ENCODE measurements around the gene LLGL2.

Gene LLGL2

DNA sequence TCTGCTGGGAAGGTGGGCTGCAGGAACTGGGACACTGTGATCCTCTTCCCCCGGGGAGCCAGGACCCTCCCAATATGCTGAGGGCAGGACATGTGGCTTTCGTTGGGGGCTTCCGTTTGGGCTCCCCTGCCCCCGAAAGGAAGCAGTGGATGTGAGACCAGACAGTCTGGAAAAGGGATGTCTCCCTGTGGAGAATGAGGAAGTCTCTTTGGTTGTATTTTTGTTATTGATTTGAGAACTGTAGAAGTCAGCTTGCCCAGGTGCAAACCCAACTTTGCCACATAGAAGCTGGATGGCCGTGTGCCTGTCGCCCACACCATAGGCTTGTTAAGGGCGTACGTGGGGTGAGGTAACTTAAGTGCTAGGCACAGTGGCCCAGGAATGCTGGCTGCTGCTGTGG is 18.8 kb downstream of the LLGL2 start:
- TF ChIP-seq, protein P1, sequence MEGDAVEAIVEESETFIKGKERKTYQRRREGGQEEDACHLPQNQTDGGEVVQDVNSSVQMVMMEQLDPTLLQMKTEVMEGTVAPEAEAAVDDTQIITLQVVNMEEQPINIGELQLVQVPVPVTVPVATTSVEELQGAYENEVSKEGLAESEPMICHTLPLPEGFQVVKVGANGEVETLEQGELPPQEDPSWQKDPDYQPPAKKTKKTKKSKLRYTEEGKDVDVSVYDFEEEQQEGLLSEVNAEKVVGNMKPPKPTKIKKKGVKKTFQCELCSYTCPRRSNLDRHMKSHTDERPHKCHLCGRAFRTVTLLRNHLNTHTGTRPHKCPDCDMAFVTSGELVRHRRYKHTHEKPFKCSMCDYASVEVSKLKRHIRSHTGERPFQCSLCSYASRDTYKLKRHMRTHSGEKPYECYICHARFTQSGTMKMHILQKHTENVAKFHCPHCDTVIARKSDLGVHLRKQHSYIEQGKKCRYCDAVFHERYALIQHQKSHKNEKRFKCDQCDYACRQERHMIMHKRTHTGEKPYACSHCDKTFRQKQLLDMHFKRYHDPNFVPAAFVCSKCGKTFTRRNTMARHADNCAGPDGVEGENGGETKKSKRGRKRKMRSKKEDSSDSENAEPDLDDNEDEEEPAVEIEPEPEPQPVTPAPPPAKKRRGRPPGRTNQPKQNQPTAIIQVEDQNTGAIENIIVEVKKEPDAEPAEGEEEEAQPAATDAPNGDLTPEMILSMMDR (IDR thresholded peaks at IDR 0.05; ENCODE audit: low read depth, low read length): no peak
- TF ChIP-seq EZH2phosphoT487 (IDR thresholded peaks at IDR 0.05; ENCODE audit: low read depth): no peak
- Histone ChIP-seq H3K27me3 (ENCODE audit: low read depth, low read length) (no peaks in the 10 kb centered on the region), H3K4me2 (ENCODE audit: low read length) (no peak overlapping the region), H3K4me1 (ENCODE audit: low read length) (peaks cover 6% of the 10 kb centered on the region; the same call in 1 of the 2 replicates), H3K4me3 (ENCODE audit: low read length) (no peak overlapping the region), H3K79me2 (ENCODE audit: low read length) (no peaks in the 10 kb centered on the region), H2AFZ (ENCODE audit: low read depth, low read length) (no peak overlapping the region), H3K27ac (ENCODE audit: low read length) (no peak overlapping the region), H3K9ac (ENCODE audit: low read length) (no peak overlapping the region), H4K20me1 (ENCODE audit: insufficient read depth, low read length) (no peaks in the 10 kb centered on the region), H3K9me3 (ENCODE audit: insufficient read depth, low read length) (no peaks in the 10 kb centered on the region), H3K36me3 (replicated peaks; ENCODE audit: low read depth, low read length) (no peaks in the 10 kb centered on the region)

DNA sequence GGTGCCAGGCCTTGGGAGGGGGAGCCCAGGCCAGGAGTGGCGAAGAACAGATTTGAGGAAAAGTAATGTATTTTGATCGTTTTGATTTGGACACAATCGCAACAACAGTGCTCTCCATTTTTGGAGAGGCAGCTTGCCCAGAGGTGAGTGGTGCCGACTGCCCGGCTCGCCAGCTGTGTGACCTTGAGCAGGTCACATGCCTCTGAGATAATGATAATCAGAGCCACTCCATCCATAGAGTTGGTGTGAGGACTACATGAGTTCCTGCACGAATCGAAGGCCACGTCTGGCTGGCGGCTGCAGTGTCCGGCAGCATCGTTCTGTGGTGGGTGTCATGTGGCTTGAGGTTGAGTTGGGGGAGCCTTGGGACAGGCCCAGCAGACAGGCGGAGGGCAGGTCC is 20.7 kb downstream of the LLGL2 start:
- no peak overlapping the region for H3K4me2 ChIP-seq (ENCODE audit: low read length)
- no peaks in the 10 kb centered on the region for H3K36me3 ChIP-seq (replicated peaks; ENCODE audit: low read depth, low read length)
- H3K4me3 ChIP-seq (ENCODE audit: low read length): no peak overlapping the region
- H3K9me3 ChIP-seq (ENCODE audit: insufficient read depth, low read length): no peaks in the 10 kb centered on the region
- TF ChIP-seq, protein P1 (IDR thresholded peaks at IDR 0.05; ENCODE audit: low read depth, low read length): no peak
- TF ChIP-seq EZH2phosphoT487 (IDR thresholded peaks at IDR 0.05; ENCODE audit: low read depth): no peak
- H3K27ac ChIP-seq (ENCODE audit: low read length): no peak overlapping the region
- H3K4me1 ChIP-seq (ENCODE audit: low read length): peaks cover 6% of the 10 kb centered on the region; the same call in 1 of the 2 replicates
- no peaks in the 10 kb centered on the region for H3K79me2 ChIP-seq (ENCODE audit: low read length)
- H2AFZ ChIP-seq (ENCODE audit: low read depth, low read length): no peak overlapping the region
- no peak overlapping the region for H3K9ac ChIP-seq (ENCODE audit: low read length)
- no peaks in the 10 kb centered on the region for H3K27me3 ChIP-seq (ENCODE audit: low read depth, low read length)
- H4K20me1 ChIP-seq (ENCODE audit: insufficient read depth, low read length): no peaks in the 10 kb centered on the region

DNA sequence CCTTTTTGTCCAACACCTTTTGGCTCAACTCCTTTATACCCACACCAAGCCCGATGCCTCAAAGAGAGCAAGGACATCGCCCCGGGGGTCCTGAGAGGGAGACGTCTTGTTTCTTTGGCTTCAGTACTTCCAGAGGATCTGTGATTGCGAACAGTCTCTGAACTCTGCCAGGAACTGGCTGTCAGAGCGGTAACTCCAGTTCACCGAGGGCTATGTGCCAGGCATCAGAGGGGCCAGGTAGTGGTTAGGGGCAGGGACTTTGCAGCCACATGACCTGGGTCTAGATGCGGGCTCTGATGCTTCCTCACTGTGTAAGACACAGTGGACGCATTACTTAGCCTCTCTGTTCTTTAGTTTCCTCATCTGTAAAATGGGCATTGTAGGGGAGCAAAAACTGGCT is 21.6 kb downstream of the LLGL2 start:
- TF ChIP-seq, protein P1 (IDR thresholded peaks at IDR 0.05; ENCODE audit: low read depth, low read length): no peak
- no peak for TF ChIP-seq EZH2phosphoT487 (IDR thresholded peaks at IDR 0.05; ENCODE audit: low read depth)
- Histone ChIP-seq H3K36me3 (replicated peaks; ENCODE audit: low read depth, low read length) (no peaks in the 10 kb centered on the region), H3K27me3 (ENCODE audit: low read depth, low read length) (no peaks in the 10 kb centered on the region), H3K79me2 (ENCODE audit: low read length) (no peaks in the 10 kb centered on the region), H3K4me1 (ENCODE audit: low read length) (peaks cover 6% of the 10 kb centered on the region; the same call in 1 of the 2 replicates), H3K4me3 (ENCODE audit: low read length) (no peak overlapping the region), H3K27ac (ENCODE audit: low read length) (no peak overlapping the region), H3K4me2 (ENCODE audit: low read length) (no peak overlapping the region), H2AFZ (ENCODE audit: low read depth, low read length) (no peak overlapping the region), H3K9me3 (ENCODE audit: insufficient read depth, low read length) (no peaks in the 10 kb centered on the region), H4K20me1 (ENCODE audit: insufficient read depth, low read length) (no peaks in the 10 kb centered on the region), H3K9ac (ENCODE audit: low read length) (no peak overlapping the region)

DNA sequence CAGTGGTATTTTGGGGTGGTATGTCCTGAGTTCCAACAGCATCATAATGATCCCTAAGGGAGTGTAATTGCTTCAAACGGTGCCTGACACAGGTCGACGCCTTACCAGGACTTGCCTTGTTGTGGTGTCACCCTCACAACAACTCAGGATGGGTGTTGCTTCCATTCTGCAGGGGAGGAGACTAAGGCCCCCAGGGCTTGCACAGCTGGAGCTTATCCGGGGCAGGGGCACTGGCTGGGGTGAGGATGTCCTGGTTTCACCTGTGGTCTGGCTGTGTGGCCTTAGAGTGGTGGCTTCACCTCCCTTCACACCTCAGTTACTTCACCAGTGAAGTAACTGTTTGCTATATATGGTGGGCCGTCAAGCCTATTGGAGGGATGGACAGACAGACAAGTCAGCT is 23.3 kb downstream of the LLGL2 start:
- no peak for TF ChIP-seq EZH2phosphoT487 (IDR thresholded peaks at IDR 0.05; ENCODE audit: low read depth)
- TF ChIP-seq, protein P1 (IDR thresholded peaks at IDR 0.05; ENCODE audit: low read depth, low read length): no peak
- H3K9ac ChIP-seq (ENCODE audit: low read length): no peak overlapping the region
- no peaks in the 10 kb centered on the region for H3K79me2 ChIP-seq (ENCODE audit: low read length)
- no peak overlapping the region for H2AFZ ChIP-seq (ENCODE audit: low read depth, low read length)
- no peak overlapping the region for H3K4me2 ChIP-seq (ENCODE audit: low read length)
- no peak overlapping the region for H3K4me3 ChIP-seq (ENCODE audit: low read length)
- no peaks in the 10 kb centered on the region for H3K27me3 ChIP-seq (ENCODE audit: low read depth, low read length)
- no peak overlapping the region for H3K27ac ChIP-seq (ENCODE audit: low read length)
- no peaks in the 10 kb centered on the region for H3K36me3 ChIP-seq (replicated peaks; ENCODE audit: low read depth, low read length)
- no peaks in the 10 kb centered on the region for H4K20me1 ChIP-seq (ENCODE audit: insufficient read depth, low read length)
- no peaks in the 10 kb centered on the region for H3K9me3 ChIP-seq (ENCODE audit: insufficient read depth, low read length)
- H3K4me1 ChIP-seq (ENCODE audit: low read length): no peaks in the 10 kb centered on the region

Measured in OCI-LY3 (cell line).